ENCODE results near the gene TXNDC8.

DNA sequence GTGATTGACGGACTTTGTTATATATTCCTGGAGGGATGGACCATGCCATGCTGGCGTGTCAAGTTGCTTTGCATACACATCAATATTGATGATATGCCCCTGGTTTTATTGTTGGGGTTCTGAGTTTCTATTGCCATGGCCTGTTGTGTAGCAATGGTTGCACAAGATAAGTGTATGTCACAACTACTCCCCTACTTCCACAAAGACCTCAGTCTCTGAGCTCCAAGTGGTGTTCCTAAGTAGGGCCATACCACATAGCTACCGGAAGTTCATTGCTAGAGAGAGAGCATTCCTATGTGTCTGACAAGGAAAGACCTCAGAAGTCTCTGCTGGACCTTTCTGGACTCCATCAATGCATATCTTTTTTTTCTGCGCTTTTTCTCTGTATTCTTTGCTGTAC, 19.8 kb downstream of the TXNDC8 start:
- TF ChIP-seq POLR2AphosphoS5 (IDR thresholded peaks at IDR 0.05) (no peak), POLR2A (IDR thresholded peaks at IDR 0.05; ENCODE audit: low read depth) (no peak), EP300 (IDR thresholded peaks at IDR 0.05) (no peak)
- TF ChIP-seq, protein P1, sequence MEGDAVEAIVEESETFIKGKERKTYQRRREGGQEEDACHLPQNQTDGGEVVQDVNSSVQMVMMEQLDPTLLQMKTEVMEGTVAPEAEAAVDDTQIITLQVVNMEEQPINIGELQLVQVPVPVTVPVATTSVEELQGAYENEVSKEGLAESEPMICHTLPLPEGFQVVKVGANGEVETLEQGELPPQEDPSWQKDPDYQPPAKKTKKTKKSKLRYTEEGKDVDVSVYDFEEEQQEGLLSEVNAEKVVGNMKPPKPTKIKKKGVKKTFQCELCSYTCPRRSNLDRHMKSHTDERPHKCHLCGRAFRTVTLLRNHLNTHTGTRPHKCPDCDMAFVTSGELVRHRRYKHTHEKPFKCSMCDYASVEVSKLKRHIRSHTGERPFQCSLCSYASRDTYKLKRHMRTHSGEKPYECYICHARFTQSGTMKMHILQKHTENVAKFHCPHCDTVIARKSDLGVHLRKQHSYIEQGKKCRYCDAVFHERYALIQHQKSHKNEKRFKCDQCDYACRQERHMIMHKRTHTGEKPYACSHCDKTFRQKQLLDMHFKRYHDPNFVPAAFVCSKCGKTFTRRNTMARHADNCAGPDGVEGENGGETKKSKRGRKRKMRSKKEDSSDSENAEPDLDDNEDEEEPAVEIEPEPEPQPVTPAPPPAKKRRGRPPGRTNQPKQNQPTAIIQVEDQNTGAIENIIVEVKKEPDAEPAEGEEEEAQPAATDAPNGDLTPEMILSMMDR (IDR thresholded peaks at IDR 0.05), result no peak

All from esophagus muscularis mucosa (tissue), 4 donors.